ENCODE results near the gene SLC9A4. TPM values are rescaled to one million over a fixed set of nuclear protein-coding genes. Genes with fewer than 3 reads are reported as not detected.

Gene SLC9A4
- total RNA-seq, 2 experiments from 2014 or later, result 0.03 to 0.10 TPM

DNA sequence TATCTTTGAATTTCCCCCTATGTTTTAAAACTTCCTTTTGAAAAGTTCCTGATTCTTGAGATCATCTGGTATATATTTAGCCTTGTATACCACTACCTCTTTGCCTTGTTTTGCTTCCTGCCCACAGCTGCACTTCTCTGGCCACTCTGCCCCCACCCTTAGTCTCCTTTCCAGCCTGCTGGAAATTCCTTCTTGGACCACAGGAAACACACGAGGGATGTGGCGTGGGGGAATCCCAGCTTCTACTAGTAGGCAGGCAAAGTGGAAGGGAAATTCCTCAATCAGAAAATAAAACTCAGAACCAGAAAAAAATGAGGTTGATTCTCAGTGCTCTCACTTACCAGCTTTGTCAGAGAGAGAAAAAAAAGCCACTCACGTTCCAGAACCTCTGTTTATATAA lies 36.7 kb upstream of the SLC9A4 start:
- H2AFZ ChIP-seq (ENCODE audit: low read length), result no peak overlapping the region
- H3K27ac ChIP-seq (ENCODE audit: low read depth, low read length, poor library complexity, severe bottlenecking), result no peak overlapping the region
- intact Hi-C loops (cut with micrococcal nuclease; ENCODE audit: unreplicated experiment), result no loop called here
- no peaks in the 10 kb centered on the region for H3K36me3 ChIP-seq (ENCODE audit: insufficient read depth, low read length)
- H3K9me2 ChIP-seq (ENCODE audit: insufficient read depth, low read length), result no peaks in the 10 kb centered on the region
- H3K4me2 ChIP-seq (ENCODE audit: low read length), result no peak overlapping the region
- no peaks in the 10 kb centered on the region for H4K20me1 ChIP-seq (ENCODE audit: insufficient read depth, low read length)
- ChIA-PET CTCF (ENCODE audit: unreplicated experiment) (no interaction called here), POLR2A (interaction anchor here (0.5 to 0.9 kb wide), 3 partner anchors 116 to 1060 kb away, joined by 3 to 7 read pairs (median 3); no protein-coding TSS in a partner anchor)
- H3K9me3 ChIP-seq (ENCODE audit: low read length), result no peaks in the 10 kb centered on the region
- H3K4me3 ChIP-seq (ENCODE audit: low read depth, low read length, poor library complexity, severe bottlenecking), result no peak overlapping the region
- BruUV-seq (replicated peaks), result no TSS peak
- no peak for DNase-seq (ENCODE audit: low spot score)
- H3K4me1 ChIP-seq (ENCODE audit: insufficient read depth, low read length, poor library complexity, severe bottlenecking), result no peaks in the 10 kb centered on the region
- H3K79me2 ChIP-seq (ENCODE audit: insufficient read depth, low read depth, low read length), result no peaks in the 10 kb centered on the region
- no peak for TF ChIP-seq EZH2phosphoT487 (IDR thresholded peaks at IDR 0.05; ENCODE audit: borderline replicate concordance, low read depth, low read length)
- TF ChIP-seq, protein P1, sequence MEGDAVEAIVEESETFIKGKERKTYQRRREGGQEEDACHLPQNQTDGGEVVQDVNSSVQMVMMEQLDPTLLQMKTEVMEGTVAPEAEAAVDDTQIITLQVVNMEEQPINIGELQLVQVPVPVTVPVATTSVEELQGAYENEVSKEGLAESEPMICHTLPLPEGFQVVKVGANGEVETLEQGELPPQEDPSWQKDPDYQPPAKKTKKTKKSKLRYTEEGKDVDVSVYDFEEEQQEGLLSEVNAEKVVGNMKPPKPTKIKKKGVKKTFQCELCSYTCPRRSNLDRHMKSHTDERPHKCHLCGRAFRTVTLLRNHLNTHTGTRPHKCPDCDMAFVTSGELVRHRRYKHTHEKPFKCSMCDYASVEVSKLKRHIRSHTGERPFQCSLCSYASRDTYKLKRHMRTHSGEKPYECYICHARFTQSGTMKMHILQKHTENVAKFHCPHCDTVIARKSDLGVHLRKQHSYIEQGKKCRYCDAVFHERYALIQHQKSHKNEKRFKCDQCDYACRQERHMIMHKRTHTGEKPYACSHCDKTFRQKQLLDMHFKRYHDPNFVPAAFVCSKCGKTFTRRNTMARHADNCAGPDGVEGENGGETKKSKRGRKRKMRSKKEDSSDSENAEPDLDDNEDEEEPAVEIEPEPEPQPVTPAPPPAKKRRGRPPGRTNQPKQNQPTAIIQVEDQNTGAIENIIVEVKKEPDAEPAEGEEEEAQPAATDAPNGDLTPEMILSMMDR (conservative IDR thresholded peaks at IDR 0.05; ENCODE audit: low read length), result no peak

DNA sequence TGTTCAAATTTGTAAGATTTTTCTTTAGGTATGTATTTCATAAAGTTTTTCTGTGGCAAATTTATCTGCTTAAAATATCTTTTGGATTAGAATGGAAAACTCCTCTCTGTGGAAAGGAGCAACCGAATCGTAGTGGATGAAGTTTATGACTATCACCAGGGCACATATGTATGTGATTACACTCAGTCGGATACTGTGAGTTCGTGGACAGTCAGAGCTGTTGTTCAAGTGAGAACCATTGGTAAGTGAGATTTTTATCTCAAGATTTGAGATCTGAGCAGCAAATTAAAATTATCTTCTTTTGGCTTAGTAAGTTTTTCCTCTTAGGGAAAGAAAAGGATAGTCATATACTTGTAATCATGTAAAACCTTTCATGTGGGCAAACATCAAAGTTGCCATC lies 35.9 kb upstream of the SLC9A4 start:
- Histone ChIP-seq H3K27ac (ENCODE audit: low read depth, low read length, poor library complexity, severe bottlenecking) (no peak overlapping the region), H3K4me2 (ENCODE audit: low read length) (no peak overlapping the region), H4K20me1 (ENCODE audit: insufficient read depth, low read length) (no peaks in the 10 kb centered on the region), H3K9me3 (ENCODE audit: low read length) (no peaks in the 10 kb centered on the region), H3K9me2 (ENCODE audit: insufficient read depth, low read length) (no peaks in the 10 kb centered on the region), H3K4me3 (ENCODE audit: low read depth, low read length, poor library complexity, severe bottlenecking) (no peak overlapping the region), H3K36me3 (ENCODE audit: insufficient read depth, low read length) (no peaks in the 10 kb centered on the region), H3K4me1 (ENCODE audit: insufficient read depth, low read length, poor library complexity, severe bottlenecking) (no peaks in the 10 kb centered on the region), H2AFZ (ENCODE audit: low read length) (no peak overlapping the region), H3K79me2 (ENCODE audit: insufficient read depth, low read depth, low read length) (no peaks in the 10 kb centered on the region)
- POLR2A ChIA-PET, result interaction anchor here (0.9 kb wide), 1 partner anchor 176 kb away, joined by 3 read pairs; no protein-coding TSS in a partner anchor
- DNase-seq (ENCODE audit: low spot score), result no peak
- CTCF ChIA-PET (ENCODE audit: unreplicated experiment), result no interaction called here
- no TSS peak for BruUV-seq (replicated peaks)
- intact Hi-C loops (cut with micrococcal nuclease; ENCODE audit: unreplicated experiment), result no loop called here
- TF ChIP-seq, protein P1 (conservative IDR thresholded peaks at IDR 0.05; ENCODE audit: low read length), result no peak
- no peak for TF ChIP-seq EZH2phosphoT487 (IDR thresholded peaks at IDR 0.05; ENCODE audit: borderline replicate concordance, low read depth, low read length)

DNA sequence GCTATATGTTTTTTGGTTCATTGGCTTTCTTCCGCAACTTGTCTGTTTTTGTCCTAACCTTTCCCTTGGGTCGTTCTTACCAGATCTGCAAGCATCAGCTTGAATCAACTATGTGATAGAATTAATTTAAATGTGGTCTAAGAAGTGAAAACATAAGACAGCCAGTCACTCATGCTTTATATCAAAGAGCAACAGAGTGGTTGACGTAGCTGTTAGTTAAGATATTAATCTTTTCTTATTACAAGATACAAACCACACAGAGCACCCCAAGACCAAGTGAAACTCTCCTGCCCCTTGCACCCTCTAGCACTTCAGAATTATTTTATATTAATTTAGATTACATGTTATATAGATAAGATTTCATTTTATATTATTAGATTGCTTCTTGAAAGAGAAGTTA lies 34.9 kb upstream of the SLC9A4 start:
- ChIA-PET POLR2A (no interaction called here), CTCF (ENCODE audit: unreplicated experiment) (no interaction called here)
- no peaks in the 10 kb centered on the region for H3K9me3 ChIP-seq (ENCODE audit: low read length)
- no peaks in the 10 kb centered on the region for H3K9me2 ChIP-seq (ENCODE audit: insufficient read depth, low read length)
- H3K4me1 ChIP-seq (ENCODE audit: insufficient read depth, low read length, poor library complexity, severe bottlenecking), result no peaks in the 10 kb centered on the region
- H3K27ac ChIP-seq (ENCODE audit: low read depth, low read length, poor library complexity, severe bottlenecking), result no peak overlapping the region
- intact Hi-C loops (cut with micrococcal nuclease; ENCODE audit: unreplicated experiment), result no loop called here
- H4K20me1 ChIP-seq (ENCODE audit: insufficient read depth, low read length), result no peaks in the 10 kb centered on the region
- no peak overlapping the region for H3K4me2 ChIP-seq (ENCODE audit: low read length)
- no peak for DNase-seq (ENCODE audit: low spot score)
- no TSS peak for BruUV-seq (replicated peaks)
- no peak overlapping the region for H3K4me3 ChIP-seq (ENCODE audit: low read depth, low read length, poor library complexity, severe bottlenecking)
- no peak for TF ChIP-seq EZH2phosphoT487 (IDR thresholded peaks at IDR 0.05; ENCODE audit: borderline replicate concordance, low read depth, low read length)
- TF ChIP-seq, protein P1 (conservative IDR thresholded peaks at IDR 0.05; ENCODE audit: low read length), result no peak
- H3K79me2 ChIP-seq (ENCODE audit: insufficient read depth, low read depth, low read length), result no peaks in the 10 kb centered on the region
- H3K36me3 ChIP-seq (ENCODE audit: insufficient read depth, low read length), result no peaks in the 10 kb centered on the region
- no peak overlapping the region for H2AFZ ChIP-seq (ENCODE audit: low read length)
